Pons (tissue), 1 donor: ENCODE measurements around the gene SRSF7.
"Not testable (repeated sequence)": the region's sequence is repeated elsewhere in the genome, so short reads cannot be mapped to it uniquely, and the experiment has no call there.

Experiments
- DNase-seq: peaks from one replicate; pipeline ENCODE4 v3.0.0-alpha.2; 2016; ENCODE audit warnings: low spot score

SRSF7 gene

DNA sequence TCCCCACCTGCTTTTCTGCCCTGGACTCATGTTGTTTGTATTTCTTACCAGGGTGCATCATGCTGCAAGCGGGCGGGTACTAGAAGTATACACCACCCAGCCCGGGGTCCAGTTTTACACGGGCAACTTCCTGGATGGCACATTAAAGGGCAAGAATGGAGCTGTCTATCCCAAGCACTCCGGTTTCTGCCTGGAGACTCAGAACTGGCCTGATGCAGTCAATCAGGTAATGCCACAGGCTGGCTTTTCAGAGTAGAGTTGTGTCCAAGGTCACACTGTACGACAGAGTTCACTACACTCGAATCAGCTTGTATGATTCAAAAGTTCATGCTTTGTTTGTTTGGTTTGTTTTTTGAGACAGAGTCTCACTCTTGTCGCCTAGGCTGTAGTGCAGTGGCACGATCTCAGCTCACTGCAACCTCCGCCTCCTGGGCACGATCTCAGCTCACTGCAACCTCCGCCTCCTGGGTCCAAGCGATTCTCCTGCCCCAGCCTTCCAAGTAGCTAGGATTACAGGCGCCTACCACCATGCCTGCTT, 19.4 kb downstream of the SRSF7 start:
- no peak for DNase-seq

DNA sequence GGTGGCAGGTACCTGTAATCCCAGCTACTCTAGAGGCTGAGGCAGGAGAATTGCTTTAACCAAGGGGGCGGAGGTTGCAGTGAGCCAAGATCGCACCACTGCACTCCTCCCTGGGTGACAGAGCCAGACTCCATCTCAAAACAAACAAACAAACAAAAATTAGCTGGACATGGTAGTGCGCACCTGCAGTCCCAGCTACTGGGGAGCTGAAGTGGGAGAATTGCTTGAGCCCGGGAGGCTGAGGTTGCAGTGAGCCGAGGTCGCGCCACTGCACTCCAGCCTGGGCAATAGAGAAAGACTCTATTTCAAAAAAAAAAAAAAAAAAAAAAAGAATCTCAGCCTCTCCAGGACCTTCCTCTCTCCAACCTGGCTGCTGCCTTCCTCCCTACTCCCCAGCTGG, 20.1 kb downstream of the SRSF7 start:
- DNase-seq: no peak

DNA sequence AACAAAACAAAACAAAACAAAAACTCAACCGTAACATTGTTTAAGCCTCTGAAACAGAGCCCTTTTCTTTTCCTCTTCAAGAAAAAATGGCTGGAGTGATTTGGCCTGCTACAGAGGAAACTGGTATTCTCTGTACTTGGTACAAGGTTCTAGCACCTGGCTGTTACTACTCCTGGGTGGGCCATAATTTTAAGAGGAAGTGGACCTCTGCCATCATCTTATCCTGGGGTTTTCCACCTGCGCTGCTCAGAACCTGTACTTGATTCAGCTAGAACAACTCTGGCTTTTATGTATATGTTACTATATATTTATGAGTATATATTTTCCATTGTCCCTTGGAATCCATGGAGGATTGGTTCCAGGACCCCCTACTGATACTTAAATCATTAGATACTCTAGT, 22.5 kb downstream of the SRSF7 start:
- DNase-seq: no peak

DNA sequence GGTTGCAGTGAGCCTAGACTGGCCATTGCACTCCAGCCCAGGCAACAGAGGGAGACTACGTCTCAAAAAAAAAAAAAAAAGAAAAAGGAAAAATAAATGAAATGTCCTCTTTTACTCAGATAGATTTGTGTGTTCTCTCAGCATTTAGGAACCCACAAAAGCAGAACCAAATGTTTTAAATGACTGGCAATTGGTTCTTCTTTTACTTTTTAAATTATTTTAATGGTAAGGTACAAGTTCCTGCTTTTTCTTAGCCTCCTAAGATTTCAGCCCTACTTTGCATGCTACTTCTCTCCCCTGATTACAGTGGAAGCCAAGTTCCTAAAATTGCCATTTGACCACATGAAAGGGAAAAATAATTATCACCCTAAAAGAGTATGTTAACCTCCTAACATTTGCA, 23.5 kb downstream of the SRSF7 start:
- DNase-seq: no peak

DNA sequence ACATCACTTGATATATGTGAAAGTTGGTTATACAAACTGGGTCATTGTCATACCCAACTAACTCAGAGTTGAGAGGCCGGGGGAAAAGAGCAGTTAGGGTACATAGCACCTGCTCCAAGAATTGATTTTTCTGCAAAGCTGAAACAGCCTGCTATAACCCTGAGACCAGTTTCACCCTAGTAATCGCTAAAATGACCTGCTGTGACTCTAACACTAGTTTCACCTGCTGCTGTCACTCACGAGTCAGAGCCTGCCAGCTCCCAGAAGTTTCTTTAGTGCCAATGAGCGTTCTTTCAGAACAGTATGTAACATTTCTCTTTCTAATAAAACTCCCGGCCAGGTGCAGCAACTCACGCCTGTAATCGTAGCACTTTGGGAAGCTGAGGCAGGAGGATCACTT, 28.0 kb downstream of the SRSF7 start:
- no peak for DNase-seq

DNA sequence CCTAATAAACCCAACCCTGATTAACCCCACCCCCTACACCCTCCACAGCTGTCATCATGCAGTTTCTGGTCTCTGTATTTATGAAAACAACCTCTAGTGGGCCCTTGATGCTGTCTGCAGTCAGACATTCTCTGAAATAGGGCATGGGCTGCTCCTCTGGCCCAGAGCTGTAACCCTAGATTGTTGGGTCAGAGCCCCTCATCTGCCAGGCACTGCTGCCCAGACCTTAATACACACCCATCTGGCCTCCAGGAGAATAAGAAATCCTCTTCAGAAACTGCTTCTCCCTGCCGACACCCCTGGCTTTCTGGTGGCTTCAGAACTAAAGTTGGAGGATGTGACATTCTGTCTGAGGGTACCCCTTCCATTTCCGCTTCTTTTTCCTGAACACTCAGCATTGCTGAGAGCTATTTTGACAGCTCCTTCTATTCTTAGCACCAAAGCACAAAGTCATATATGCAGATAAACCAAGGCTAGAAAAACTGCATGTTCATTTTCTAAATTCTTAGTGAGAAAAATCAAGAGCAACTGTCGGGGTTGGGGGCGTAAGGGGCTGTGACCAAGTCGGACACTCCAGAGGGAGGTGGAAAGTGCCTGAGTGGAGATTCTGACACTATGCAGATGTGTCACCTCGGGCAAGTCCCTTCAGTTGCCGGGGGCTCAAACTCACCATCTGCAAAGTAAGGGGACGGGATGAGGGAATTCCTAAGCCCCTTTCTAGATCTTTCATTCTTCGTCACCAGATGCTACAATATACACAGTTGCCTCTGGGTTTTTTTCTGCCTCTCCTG, 28.7 kb downstream of the SRSF7 start:
- DNase-seq: no peak

DNA sequence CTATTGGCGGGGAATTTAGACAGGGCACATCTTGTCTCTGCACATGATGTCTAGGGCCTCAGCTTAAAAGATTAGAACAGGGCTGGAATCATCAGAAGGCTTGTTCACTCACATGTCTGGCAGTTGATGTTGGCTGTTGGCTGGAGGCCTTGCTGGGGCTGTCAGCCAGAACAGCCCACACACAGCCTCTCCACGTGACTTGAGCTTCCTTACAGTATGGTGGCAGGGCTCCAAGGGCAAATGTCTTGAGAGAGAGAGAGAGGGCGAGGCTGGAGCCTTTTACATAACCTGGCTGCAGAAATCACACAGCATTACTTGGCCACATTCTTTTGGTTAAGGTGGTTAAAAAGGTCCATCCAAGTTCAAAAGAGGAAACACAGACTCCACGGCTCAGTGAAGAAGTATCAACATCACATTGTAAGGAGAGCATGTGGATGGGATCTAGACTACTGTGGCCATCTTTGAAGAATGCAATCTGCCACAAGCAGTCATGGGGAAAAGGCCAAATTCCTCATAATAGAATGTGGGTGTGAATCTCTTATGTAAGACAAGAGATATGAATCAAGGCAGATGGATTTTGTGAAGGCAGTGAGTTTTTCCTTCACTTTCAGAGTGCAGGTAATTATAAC, 30.4 kb downstream of the SRSF7 start:
- no peak for DNase-seq

DNA sequence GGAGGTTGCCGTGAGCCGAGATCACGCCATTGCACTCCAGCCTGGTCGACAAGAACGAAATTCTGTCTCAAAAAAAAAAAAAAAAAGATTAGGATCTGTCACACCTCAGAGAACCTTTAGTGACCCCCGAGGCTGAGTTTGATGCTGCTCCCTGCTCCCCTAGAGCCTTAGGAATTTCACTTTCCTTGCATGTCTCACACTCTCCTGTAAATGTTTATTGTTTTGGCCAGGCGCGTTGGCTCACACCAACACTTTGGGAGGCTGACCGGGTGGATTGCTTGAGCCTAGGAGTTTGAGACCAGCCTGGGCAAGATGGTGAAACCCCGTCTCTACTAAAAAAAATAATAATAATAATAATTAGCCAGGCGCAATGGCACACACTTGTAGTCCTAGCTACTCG, 31.5 kb downstream of the SRSF7 start:
- DNase-seq: no peak

DNA sequence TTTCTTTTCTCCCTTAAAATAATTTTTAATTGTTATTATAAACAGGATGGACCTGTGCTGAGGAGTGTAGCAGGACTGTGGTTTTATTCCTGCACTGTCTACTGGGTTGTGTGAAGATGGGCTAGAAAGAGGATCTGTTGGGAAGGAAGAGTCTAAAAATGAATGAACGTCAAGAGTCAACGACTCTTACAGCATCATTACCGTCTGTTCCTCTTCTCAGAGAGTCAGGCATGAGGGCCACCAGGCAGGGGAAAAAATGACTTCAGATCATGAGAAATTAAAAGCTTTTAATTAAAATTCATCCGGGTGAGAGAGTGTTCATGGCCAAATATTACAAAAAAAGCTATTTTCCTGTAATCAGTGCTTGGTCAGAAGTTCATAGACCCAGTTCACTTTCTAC, 32.6 kb downstream of the SRSF7 start:
- DNase-seq: no peak

DNA sequence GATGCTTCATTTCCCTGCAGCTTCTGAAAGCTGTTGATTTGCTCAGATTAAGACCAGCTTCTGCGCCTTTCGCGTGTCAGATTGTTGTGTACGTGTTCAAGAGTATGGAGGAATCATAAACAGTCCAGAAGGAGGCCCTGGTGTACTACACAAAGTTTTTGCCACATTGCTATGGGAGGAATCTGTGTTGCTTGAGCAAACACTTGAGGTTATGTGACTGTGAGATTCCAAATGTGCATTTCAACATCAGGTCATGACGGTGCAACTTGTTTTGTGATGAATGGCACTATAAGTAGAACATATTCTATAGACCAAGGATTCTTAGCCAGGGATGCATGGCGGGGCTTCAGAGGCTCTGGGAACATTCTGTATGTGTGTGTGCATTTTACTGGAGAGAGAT, 35.0 kb downstream of the SRSF7 start:
- no peak for DNase-seq

DNA sequence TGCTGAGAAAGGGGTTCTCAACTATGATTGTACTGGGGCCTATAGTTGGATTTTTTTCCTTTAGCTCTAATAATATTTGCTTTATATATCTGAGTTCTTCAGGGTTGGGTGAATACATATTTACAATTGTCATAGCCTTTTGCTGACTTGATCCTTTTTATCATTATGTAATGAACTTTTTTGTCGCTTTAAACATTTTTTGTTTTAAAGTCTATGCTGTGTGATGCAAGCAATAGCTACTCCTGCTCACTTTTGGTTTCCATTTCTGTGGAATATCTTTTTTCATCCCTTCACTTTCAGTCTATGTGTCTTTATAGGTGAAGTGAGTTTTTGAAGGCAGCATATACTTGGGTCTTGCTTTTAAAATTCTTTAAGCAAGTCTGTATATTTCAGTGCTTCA, 36.2 kb downstream of the SRSF7 start:
- DNase-seq: not testable (repeated sequence)

DNA sequence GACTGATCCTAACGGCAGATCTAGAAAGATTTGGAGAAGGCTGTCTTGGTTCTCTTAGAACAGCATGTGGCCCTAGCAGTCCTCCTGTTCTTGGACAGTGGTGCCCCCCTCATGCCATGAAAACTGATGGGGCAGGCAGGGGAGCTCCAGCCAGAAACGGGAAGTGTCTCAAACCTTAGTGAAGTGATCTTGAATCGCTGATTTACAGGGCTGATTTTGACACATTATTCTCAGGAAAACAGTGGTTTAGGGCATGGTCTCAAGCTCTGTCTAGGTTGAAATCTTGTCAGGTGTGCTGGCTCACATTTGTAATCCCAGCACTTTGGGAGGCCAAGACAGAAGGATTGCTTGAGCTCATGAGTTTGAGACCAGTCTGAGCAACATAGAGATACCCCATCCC, 37.8 kb downstream of the SRSF7 start:
- DNase-seq: no peak

DNA sequence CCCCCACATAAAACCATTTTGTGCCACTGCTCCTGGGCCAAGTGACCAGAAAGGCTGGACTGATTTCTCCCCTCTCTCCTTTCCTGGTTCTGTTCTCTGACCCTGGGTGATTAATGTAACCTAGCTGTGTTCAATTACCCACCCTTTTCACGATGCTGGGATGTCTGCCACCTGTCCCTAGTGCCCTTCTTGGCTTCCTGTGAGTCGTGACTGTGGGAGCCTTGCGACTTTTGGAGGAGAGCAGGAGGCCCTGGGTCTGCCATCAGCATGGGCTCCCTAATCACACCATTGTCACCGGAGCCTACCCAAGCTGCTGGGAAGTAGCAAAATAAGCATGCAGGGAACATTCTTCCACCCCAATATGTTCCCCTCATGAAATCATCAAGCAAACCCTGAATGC, 38.3 kb downstream of the SRSF7 start:
- DNase-seq: no peak

DNA sequence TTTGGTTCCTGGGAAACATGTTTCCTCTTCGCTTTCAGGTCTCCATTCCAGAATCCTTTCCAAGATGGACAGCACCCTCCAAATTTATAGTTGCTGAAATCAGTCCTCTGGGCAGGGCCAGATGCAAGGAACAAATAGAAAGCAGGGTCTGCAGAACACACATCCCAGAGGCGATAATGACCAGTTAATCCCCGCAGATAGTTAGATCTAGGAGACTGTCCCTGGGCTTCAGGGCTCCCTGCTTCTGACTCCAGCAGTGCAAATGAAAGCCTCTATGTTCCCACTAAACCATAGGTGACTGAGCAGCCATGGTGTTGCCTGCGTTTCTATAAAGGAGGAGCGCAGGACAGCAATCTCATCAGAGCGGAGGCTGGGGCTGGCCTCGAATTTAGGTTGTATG, 38.7 kb downstream of the SRSF7 start:
- DNase-seq: no peak

DNA sequence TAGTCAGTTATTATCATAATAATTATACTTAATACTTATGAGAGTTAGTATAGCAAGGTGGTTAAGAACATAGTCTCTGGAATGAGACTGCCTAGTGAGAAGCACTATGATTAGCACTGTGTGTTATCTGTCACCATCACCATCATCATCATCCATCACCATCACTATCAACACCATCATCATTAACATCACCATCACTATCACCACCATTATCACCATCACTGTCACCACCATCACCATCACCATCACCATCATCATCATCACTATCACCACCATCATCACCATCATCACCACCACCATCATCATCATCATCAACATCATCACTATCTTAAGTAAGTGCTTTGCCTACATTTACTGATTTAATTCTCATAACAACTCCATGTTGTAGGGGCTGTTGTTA, 39.6 kb downstream of the SRSF7 start:
- DNase-seq: no peak

DNA sequence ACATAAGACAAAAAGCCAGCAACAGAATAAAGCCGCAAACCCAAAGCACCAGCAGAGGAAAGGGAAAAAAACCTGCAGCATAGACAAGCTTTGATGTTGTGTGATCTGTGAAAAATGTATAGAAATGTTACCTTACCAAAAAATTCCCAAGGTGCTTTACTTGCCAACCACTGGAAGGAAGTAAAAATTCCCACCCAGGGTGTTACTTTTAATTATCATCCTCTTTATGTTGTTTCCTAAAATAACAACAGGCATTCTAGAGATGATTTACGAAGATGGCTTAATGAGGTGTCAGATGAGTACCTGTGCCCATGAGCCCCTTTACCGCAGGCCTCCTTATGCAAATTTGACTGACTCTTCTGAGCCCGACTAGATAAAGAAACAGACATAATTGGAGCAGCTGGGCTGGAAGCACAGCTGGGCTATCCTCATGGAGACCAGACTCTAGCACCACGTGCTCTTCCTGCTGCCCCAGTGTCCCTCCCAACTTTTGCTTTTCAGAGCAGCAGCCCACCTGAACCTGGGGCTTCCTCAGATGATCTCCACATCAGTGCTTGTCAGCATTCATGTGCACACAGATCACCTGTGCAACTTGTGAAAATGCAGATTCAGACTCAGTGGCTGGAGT, 41.5 kb downstream of the SRSF7 start:
- DNase-seq: no peak

DNA sequence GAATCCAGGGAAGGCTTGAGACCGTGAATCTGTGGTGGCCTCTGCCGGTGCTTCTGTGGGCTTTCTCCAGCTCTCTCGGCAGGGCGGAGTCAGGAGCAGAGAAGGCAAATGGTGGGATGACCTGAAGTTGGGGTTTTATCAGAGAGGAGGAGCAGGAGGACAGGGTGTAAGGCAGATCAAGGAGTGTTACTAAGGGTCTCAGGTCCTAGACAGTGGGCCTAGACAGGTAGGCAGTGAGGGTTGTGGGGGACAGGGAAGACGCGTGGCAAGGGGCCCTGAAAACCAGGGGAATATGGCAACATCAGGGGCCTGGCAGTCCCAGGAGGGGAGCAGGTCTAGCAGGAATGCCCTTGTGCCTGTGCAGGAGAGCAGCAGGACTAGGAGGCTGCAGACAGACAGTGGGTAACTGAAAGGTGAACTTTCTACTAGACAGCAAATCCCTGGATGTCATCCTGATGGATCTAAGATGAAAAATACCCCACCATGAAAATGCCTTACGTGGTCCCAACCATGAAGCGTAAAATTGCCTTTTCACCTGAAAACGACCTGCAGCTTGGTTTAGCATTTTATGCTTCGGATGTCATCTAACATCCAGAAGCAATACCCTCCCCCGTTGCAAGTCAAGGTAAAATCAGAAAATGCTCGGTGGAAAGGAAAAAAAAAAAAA, 42.1 kb downstream of the SRSF7 start:
- DNase-seq: no peak

DNA sequence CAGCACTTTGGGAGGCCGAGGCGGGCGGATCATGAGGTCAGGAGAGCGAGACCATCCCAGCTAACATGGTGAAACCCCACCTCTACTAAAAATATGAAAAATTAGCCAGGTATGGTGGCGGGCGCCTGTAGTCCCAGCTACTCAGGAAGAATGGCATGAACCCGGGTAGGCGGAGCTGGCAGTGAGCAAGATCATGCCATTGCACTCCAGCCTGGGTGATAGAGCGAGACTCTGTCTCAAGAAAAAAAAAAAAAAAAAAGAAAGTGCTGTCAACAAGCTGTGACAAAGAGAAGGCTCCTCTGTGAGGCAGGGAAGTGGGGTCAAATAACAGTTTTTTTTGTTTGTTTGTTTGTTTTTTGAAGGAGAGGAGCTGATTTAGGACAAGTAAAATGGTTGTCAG, 42.7 kb downstream of the SRSF7 start:
- DNase-seq: not testable (repeated sequence)

DNA sequence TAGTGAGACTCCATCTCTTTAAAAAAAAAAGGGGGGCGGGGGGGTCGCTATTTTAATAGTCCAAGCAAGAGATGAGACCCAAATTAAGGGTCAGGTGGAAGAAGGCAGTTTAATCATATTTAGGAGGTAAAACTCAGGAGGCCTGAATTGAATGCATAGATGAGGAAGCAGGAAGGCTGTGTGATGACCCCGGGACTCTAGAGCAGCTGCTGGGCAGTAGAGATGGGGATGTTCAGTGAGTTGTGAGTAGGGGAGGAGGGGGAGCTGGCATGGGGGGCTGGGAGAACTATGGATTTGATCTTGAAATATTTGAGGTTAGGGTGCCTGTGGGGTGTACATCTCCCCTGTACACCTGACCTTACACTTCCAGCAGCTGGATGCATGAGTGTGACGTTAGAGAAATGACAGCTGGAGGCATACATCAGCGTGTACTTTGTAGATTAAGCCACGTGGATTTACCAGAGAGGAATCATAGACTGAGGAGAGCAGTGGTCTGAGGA, 44.3 kb downstream of the SRSF7 start:
- no peak for DNase-seq

DNA sequence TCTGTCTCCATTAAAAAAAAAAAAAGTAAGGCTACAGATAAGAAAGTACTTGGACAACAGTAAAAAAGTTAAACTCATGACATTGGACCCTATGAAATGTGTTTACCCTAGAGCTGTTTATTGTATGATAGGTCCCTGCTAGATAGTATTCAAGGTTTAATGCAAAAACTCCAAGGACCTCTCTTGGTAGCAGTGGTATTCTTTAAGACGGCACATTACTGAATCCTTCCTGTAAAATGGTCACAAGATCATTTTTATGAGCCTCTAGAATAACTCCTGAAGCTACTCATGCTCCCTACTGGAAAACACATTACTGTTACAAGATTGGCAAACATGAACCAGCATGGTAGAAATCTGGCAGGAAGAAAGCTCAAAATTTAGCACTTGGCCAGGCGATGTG, 46.5 kb downstream of the SRSF7 start:
- no peak for DNase-seq

DNA sequence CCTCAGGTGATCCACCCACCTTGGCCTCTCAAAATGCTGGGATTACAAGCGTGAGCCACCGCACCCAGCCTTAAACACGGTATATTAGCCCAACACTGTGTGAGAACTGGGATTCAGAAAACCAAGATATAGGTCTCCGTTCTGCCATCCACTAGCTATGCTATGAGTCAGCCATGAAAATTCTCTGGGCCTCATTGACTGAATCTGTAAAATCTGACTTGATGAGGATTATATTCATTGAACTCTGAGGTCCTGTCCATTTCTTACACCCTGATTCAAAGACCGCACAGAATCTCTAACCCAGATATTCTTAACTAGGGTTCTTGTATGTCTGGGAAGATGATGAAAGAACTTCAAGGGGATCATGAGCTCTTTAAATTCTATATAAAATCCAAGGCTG, 47.8 kb downstream of the SRSF7 start:
- not testable (repeated sequence) for DNase-seq

DNA sequence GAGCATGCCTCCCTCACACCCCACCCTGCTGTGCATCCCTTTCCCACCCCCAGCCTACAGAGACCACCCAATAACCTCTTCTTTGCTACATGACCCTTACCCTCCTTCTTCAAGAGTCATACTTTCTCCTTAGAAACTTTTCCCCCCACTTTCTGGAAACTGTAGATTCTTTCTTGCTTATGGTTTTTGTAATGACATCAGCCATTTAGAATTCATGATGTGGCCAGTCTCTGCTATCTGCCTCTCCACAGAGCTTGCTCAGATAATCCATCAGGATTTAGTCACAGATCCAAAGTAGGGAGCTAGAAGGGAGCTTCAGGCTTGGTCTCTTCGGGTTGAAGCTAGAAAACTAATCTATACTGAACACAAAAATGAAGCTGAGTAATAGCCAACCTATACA, 48.7 kb downstream of the SRSF7 start:
- DNase-seq: no peak

DNA sequence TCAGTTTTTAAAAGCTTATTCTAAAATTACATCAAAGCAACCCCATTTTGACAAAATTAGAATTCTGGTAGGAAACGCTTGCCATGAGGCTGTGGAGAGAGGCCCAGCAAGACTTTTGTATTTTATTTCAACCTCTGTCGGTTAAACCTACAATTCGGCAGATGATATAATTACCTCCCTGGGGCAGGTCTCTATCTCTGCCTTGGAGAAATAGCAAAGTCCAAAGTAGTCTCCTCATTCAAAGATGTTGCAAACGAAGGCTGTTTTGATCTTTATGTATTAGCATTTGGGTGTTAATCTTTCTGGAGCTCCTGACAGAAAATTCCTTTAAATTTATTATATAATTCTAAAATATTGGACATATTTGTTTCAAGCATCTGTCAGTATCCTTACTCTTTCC, 49.6 kb downstream of the SRSF7 start:
- no peak for DNase-seq
